Liver (tissue), 9 donors: ENCODE measurements around the gene CCDC78. TPM values are rescaled to one million over a fixed set of nuclear protein-coding genes. Genes with fewer than 3 reads are reported as not detected.

Experiments
- DNase-seq: peaks from one replicate; pipeline ENCODE4 v3.0.0-alpha.2; 2017; ENCODE audit warnings: low spot score
- H3K27ac ChIP-seq, 2 donors: one replicate each; pipeline ENCODE4 v1.7.0; 2013; ENCODE audit warnings: inconsistent platforms in 2 of 2, low read length in 2 of 2, control low read depth in 1 of 2, low read depth in 1 of 2, mild to moderate bottlenecking in 1 of 2
- H3K27me3 ChIP-seq, 4 donors: one replicate each; pipeline versions ENCODE4 v1.6.1 to v1.7.0; 2013; ENCODE audit warnings: low read length in 3 of 4, inconsistent platforms in 1 of 4, mild to moderate bottlenecking in 1 of 4, moderate library complexity in 1 of 4; ENCODE audit not compliant: control insufficient read depth in 4 of 4, insufficient read depth in 4 of 4
- H3K36me3 ChIP-seq, 4 donors: one replicate each; pipeline versions ENCODE4 v1.6.1 to v1.7.0; 2013; ENCODE audit warnings: low read length in 3 of 4, mild to moderate bottlenecking in 3 of 4, low read depth in 1 of 4, moderate library complexity in 1 of 4; ENCODE audit not compliant: control insufficient read depth in 4 of 4, insufficient read depth in 3 of 4
- H3K4me1 ChIP-seq, 4 donors: one replicate each; pipeline versions ENCODE4 v1.6.1 to v1.7.0; 2013; ENCODE audit warnings: low read length in 3 of 4, mild to moderate bottlenecking in 3 of 4, moderate library complexity in 1 of 4; ENCODE audit not compliant: control insufficient read depth in 4 of 4, insufficient read depth in 4 of 4
- H3K4me3 ChIP-seq, 3 donors: one replicate each; pipeline versions ENCODE4 v1.6.1 to v1.7.0; 2013; ENCODE audit warnings: low read length in 3 of 3, control low read depth in 1 of 3, low read depth in 1 of 3, mild to moderate bottlenecking in 1 of 3
- H3K9ac ChIP-seq, 2 donors: one replicate each; pipeline ENCODE4 v1.7.0; 2013; ENCODE audit warnings: low read length in 2 of 2, mild to moderate bottlenecking in 2 of 2, moderate library complexity in 2 of 2, control low read depth in 1 of 2, low read depth in 1 of 2
- H3K9me3 ChIP-seq, 4 donors: one replicate each; pipeline versions ENCODE4 v1.6.1 to v1.7.0; 2013; ENCODE audit warnings: low read length in 3 of 4; ENCODE audit not compliant: control insufficient read depth in 4 of 4
- ATF3 ChIP-seq: IDR thresholded peaks from 2 replicates; pipeline ENCODE4 v1.6.1; 2016; ENCODE audit warnings: antibody characterized with exemption
- FOXA1 ChIP-seq: IDR thresholded peaks from 2 replicates; pipeline ENCODE4 v1.6.1; 2016; ENCODE audit warnings: antibody characterized with exemption
- FOXA2 ChIP-seq: IDR thresholded peaks from 2 replicates; pipeline ENCODE4 v1.6.1; 2016; ENCODE audit warnings: antibody characterized with exemption
- GABPA ChIP-seq, 2 donors: IDR thresholded peaks in 1 of 2; conservative IDR thresholded peaks in 1 of 2; 2 replicates each; pipeline ENCODE4 v1.6.1; 2016; ENCODE audit warnings: antibody characterized with exemption in 2 of 2, mild to moderate bottlenecking in 1 of 2, moderate library complexity in 1 of 2
- HNF4G ChIP-seq: IDR thresholded peaks from 2 replicates; pipeline ENCODE4 v1.6.1; 2016; ENCODE audit warnings: antibody characterized with exemption
- JUND ChIP-seq, 2 donors: IDR thresholded peaks; 2 replicates each; pipeline ENCODE4 v1.6.1; 2016; ENCODE audit warnings: antibody characterized with exemption in 2 of 2
- NR2F2 ChIP-seq: IDR thresholded peaks from 2 replicates; pipeline ENCODE4 v1.6.1; 2016; ENCODE audit warnings: antibody characterized with exemption
- RAD21 ChIP-seq, 2 donors: IDR thresholded peaks; 2 replicates each; pipeline ENCODE4 v1.6.1; 2016; ENCODE audit warnings: antibody characterized with exemption in 2 of 2, mild to moderate bottlenecking in 2 of 2
- REST ChIP-seq: IDR thresholded peaks from 2 replicates; pipeline ENCODE4 v1.6.1; 2016; ENCODE audit warnings: antibody characterized with exemption, mild to moderate bottlenecking
- TAF1 ChIP-seq: conservative IDR thresholded peaks from 2 replicates; pipeline ENCODE4 v1.6.1; 2016; ENCODE audit warnings: antibody characterized with exemption, mild to moderate bottlenecking
- YY1 ChIP-seq: IDR thresholded peaks from 2 replicates; pipeline ENCODE4 v1.6.1; 2016; ENCODE audit warnings: antibody characterized with exemption, mild to moderate bottlenecking
- ZBTB33 ChIP-seq: IDR thresholded peaks from 2 replicates; pipeline ENCODE4 v1.6.1; 2016; ENCODE audit warnings: antibody characterized with exemption
- WGBS: extraction: QIAGEN DNeasy Blood & Tissue Kit; methylation state at CpG from one replicate; pipeline ENCODE4 v1.1.7; 2013; 5-methylcytosine and 5-hydroxymethylcytosine counted together
- polyA plus RNA-seq, 2 donors: library from polyadenylated mRNA; stranded (reverse) in 1 of 2; unstranded in 1 of 2; fragments of 200-250 nt in 1 of 2; fragments of >200 nt in 1 of 2; fragmentation: Nextera tagmentation in 1 of 2; extraction: Ambion mirVana in 1 of 2; gene quantifications; one replicate each; pipeline versions ENCODE4 v1.2.1 to v1.2.3, GENCODE V29; 2013 to 2015
- total RNA-seq, 2 donors: library from RNA; depleted of rRNA; stranded (reverse); fragments of >200 nt; gene quantifications; one replicate each; pipeline ENCODE4 v1.2.3, GENCODE V29; 2014
- TF ChIP-seq, protein P1 (sequence below): IDR thresholded peaks from 2 replicates; pipeline ENCODE4 v1.6.1; 2016; ENCODE audit warnings: antibody characterized with exemption
- TF ChIP-seq, protein P2 (sequence below): fragments of 150-350 bp; IDR thresholded peaks from 2 replicates; pipeline ENCODE4 v1.5.1; 2017; ENCODE audit warnings: improper control_type of control experiment, low read depth, low read length; ENCODE audit not compliant: missing input control
- donor health status: healthy.
- donor health status: healthy.
- donor health status: healthy.
- donor health status: healthy.
- donor health status: healthy.

CCDC78 gene
- total and polyA plus RNA-seq, 4 donors, result 0.05 to 0.28 (median 0.08) TPM; not detected in 1

- peak within 1 kb of the TSS in 1 of 3 donors; percentile 15 for H3K4me3 ChIP-seq
- no peaks in the 10 kb centered on the region for H3K9me3 ChIP-seq
- WGBS, result 2% methylated on average over 115 of the region's 115 CpGs
- H3K27me3 ChIP-seq, result peaks cover 4 to 17% (median 13%) of the 10 kb centered on the region in 4 donors
- H3K4me1 ChIP-seq, result peaks cover 0 to 3% (median 0%) of the 10 kb centered on the region in 4 donors
- H3K9ac ChIP-seq, result no peak within 1 kb of the TSS
- H3K36me3 ChIP-seq, result no peaks in the 10 kb centered on the region
- H3K27ac ChIP-seq, result no peak within 1 kb of the TSS
- no peak for DNase-seq
- TF ChIP-seq, protein P1, sequence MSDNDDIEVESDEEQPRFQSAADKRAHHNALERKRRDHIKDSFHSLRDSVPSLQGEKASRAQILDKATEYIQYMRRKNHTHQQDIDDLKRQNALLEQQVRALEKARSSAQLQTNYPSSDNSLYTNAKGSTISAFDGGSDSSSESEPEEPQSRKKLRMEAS, result no peak
- no peak for TF ChIP-seq FOXA2
- no peak for TF ChIP-seq RAD21 (IDR thresholded peaks at IDR 0.05)
- no peak for TF ChIP-seq ZBTB33
Observed at GRCh38 chr16:705431-706188, 20.6 kb downstream of the CCDC78 start, which contains the start of gene FBXL16. Gene FBXL16, minus strand, starts transcription at chr16:705801. Its CDS starts 8,396 bp downstream, at chr16:697405.

- H3K27ac ChIP-seq, result no peak overlapping the region
- H3K4me1 ChIP-seq, result peaks cover 0 to 3% (median 0%) of the 10 kb centered on the region in 4 donors
- DNase-seq, result no peak
- peaks cover 4 to 21% (median 12%) of the 10 kb centered on the region in 4 donors for H3K27me3 ChIP-seq
- H3K4me3 ChIP-seq, result no peak overlapping the region
- no peak for TF ChIP-seq NR2F2
- no peak for TF ChIP-seq YY1
- H3K9me3 ChIP-seq, result no peaks in the 10 kb centered on the region
- no peak overlapping the region for H3K9ac ChIP-seq
- H3K36me3 ChIP-seq, result no peaks in the 10 kb centered on the region
- WGBS, result 15% methylated on average over 50 of the region's 50 CpGs
Observed at GRCh38 chr16:704552-705380, 21.5 kb downstream of the CCDC78 start.

DNA sequence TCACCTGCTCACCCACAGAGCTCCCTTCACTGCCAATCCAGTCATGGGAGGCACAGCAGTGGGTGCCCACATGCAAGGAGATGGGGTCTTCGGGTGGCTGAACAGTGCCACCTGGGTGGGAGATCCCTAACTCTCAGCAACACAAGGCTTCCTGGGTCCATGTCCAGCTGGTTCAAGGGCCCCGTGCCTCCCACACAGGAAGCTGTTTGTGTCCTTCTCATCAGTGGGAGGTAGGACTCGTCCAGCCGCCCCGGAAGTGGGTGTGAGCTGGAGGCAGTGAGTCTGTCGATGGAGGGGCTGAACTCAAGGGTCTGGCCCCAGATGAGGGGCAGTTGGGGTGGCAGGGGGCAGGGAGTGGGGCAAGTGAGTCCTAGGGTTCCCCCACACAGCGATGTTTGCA lies 22.2 kb downstream of the CCDC78 start:
- Histone ChIP-seq H3K9ac (no peak overlapping the region), H3K36me3 (no peaks in the 10 kb centered on the region), H3K27ac (no peak overlapping the region), H3K27me3 (peaks cover 3 to 21% (median 12%) of the 10 kb centered on the region in 4 donors), H3K4me1 (peaks cover 0 to 3% (median 0%) of the 10 kb centered on the region in 4 donors), H3K4me3 (no peak overlapping the region), H3K9me3 (no peaks in the 10 kb centered on the region)
- 67% methylated on average over 7 of the region's 7 CpGs for WGBS
- no peak for DNase-seq
- TF ChIP-seq, protein P1, result no peak
- TF ChIP-seq RAD21 (IDR thresholded peaks at IDR 0.05) (no peak), REST (no peak), FOXA1 (no peak), HNF4G (no peak), YY1 (no peak), TAF1 (no peak), JUND (IDR thresholded peaks at IDR 0.05) (no peak), GABPA (IDR thresholded peaks at IDR 0.05 in 1 of 2, conservative IDR thresholded peaks at IDR 0.05 in 1 of 2) (no peak), ZBTB33 (no peak), ATF3 (no peak)
- TF ChIP-seq, protein P2, sequence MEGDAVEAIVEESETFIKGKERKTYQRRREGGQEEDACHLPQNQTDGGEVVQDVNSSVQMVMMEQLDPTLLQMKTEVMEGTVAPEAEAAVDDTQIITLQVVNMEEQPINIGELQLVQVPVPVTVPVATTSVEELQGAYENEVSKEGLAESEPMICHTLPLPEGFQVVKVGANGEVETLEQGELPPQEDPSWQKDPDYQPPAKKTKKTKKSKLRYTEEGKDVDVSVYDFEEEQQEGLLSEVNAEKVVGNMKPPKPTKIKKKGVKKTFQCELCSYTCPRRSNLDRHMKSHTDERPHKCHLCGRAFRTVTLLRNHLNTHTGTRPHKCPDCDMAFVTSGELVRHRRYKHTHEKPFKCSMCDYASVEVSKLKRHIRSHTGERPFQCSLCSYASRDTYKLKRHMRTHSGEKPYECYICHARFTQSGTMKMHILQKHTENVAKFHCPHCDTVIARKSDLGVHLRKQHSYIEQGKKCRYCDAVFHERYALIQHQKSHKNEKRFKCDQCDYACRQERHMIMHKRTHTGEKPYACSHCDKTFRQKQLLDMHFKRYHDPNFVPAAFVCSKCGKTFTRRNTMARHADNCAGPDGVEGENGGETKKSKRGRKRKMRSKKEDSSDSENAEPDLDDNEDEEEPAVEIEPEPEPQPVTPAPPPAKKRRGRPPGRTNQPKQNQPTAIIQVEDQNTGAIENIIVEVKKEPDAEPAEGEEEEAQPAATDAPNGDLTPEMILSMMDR, result no peak
